Fibroblast of the aortic adventitia (primary cell): ENCODE data around the gene ATP2B2. TPM values are rescaled to one million over a fixed set of nuclear protein-coding genes. Genes with fewer than 3 reads are reported as not detected.

Source experiments
- DNase-seq: peaks from one replicate; pipeline ENCODE4 v3.0.0-alpha.2; 2010; ENCODE audit warnings: low read depth
- H3K4me3 ChIP-seq: 2 replicates; pipeline ENCODE4 v1.5.1; 2011; ENCODE audit warnings: low read depth, mild to moderate bottlenecking, control low read depth, low read length, moderate library complexity
- CTCF ChIP-seq: IDR thresholded peaks from 2 replicates; pipeline ENCODE4 v1.5.1; 2011; ENCODE audit warnings: mild to moderate bottlenecking, low read length, control low read depth, inconsistent platforms; ENCODE audit not compliant: insufficient read depth
- total RNA-seq: library from RNA; depleted of rRNA; stranded (reverse); fragments of >200 nt; gene quantifications from 2 replicates; pipeline ENCODE4 v1.2.3, GENCODE V29; 2012; ENCODE audit warnings: low replicate concordance

ATP2B2 gene
- total RNA-seq, 1 donor: not detected

DNA sequence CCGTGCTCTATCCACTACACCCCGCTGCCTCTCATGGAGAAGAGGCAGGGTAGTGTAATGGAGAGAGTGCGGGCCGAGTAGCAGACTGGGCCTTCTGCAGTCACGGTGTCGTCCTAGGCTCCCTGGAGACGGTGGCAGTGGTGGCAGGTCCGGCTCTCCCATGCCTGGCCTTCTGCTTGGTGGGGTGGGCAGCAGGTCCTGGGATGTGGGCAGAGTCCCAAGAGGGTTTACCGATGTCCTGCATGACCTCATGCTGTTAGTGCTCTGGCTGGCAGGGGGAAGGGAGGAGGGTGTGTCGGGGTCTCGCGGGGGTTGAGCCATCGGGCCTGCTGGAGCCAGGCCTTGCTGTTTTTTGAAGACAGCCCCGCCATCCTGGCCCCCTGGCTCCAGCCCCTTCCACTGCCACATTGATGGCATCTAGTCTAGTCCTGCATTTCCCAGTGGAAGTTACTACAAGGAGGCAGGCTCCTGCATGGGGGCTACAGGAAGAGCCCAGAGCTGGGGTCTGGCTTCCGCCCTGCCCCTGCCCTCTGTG, 110.8 kb downstream of the ATP2B2 start:
- no peak for TF ChIP-seq CTCF
- DNase-seq: no peak
- H3K4me3 ChIP-seq: no peak overlapping the region

DNA sequence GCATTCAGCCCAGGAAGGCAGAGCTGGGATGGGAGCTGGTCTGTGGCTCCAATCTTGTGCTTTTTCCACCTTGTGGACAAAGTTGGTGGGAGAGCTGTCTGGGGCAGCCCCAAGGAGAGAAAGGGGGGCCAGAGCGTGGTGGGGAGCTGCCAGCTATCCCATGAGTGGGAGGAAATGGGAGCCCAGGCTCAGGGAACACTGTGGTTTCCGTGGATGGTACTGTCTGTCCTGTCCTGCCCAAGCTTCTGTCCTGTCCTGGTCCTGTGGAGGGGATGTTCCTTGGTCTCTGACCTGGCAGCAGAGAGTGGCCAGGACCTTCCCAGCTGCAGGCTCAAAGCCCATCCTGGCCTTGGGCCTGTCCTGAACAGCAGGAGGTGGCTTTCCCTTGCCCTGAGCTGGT, 111.9 kb downstream of the ATP2B2 start:
- DNase-seq: no peak
- H3K4me3 ChIP-seq: no peak overlapping the region
- no peak for TF ChIP-seq CTCF

DNA sequence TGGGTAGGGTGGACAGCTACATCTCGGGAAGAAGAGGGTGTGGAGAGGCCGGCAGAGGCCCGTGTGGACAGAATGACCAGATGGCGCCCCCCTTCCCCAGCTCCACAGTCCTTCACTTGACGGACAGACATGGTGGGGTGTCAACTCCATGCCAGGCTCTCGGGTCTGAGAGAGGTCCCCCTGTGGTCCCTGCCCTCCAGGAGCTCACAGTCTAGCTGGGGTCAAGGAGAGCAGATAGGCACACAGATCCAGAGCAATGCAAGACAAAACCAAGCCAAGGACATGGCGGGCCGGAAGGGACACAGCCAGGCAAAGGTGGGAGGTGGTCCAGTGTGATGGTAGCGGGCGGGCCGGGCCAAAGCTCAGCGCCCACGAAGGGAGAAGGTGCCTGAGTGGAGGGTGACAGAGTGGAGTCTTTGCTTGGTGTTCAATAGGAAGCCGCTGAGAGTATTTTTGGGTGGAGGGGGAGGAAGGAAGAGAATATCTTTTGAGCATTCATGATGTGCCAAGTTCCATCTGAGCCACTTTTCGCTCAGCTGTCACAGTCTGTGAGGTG, 112.4 kb downstream of the ATP2B2 start:
- no peak for DNase-seq
- no peak for TF ChIP-seq CTCF
- no peak overlapping the region for H3K4me3 ChIP-seq

GRCh38 chr3:10392244-10392643, 113.1 kb downstream of the ATP2B2 start:
- TF ChIP-seq CTCF: no peak
- no peak for DNase-seq
- H3K4me3 ChIP-seq: no peak overlapping the region

DNA sequence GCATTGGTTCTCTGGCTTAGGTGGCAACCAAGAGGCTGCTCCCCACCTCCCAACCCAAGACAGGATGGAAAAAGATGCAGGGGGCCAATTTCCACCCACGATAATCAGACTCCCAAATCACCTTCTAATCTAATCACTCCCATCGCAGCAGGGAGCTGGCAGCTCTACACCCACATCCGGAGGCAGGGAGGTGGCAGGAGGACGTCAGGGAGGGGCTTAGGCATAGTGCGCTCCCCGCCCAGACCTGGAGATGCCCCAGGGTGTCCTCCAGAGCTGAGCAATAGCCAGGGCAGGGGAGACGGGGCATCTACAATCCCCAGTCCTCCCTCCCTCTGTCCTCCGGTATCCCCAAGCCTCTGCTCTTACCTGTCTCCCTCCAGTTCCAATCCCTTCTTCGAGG, 114.0 kb downstream of the ATP2B2 start:
- no peak for DNase-seq
- no peak overlapping the region for H3K4me3 ChIP-seq
- no peak for TF ChIP-seq CTCF

- no peak for TF ChIP-seq CTCF
- no peak for DNase-seq
Observed at GRCh38 chr3:10390641-10391373, 114.6 kb downstream of the ATP2B2 start.

More at GRCh38 chr3:10390641-10391373, 114.6 kb downstream of the ATP2B2 start:
- no peak overlapping the region for H3K4me3 ChIP-seq
